ENCODE data around the gene APOL3. TPM values are rescaled to one million over a fixed set of nuclear protein-coding genes. Genes with fewer than 3 reads are reported as not detected.
"Not testable (repeated sequence)": the region's sequence is repeated elsewhere in the genome, so short reads cannot be mapped to it uniquely, and the experiment has no call there.

The APOL3 gene, protein sequence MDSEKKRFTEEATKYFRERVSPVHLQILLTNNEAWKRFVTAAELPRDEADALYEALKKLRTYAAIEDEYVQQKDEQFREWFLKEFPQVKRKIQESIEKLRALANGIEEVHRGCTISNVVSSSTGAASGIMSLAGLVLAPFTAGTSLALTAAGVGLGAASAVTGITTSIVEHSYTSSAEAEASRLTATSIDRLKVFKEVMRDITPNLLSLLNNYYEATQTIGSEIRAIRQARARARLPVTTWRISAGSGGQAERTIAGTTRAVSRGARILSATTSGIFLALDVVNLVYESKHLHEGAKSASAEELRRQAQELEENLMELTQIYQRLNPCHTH
- 2.1 and 4.8 TPM in 2 replicates for total RNA-seq

GRCh38 chr22:36160499-36160942, at the start of gene APOL3:
APOL3 (minus strand) TSS chr22:36160755; CDS start chr22:36149055, 11,700 bp downstream.
- no peak for DNase-seq (ENCODE audit: low read depth)
- H3K4me3 ChIP-seq (ENCODE audit: low read depth, low read length), result no peak within 1 kb of the TSS
- TF ChIP-seq, protein P1, sequence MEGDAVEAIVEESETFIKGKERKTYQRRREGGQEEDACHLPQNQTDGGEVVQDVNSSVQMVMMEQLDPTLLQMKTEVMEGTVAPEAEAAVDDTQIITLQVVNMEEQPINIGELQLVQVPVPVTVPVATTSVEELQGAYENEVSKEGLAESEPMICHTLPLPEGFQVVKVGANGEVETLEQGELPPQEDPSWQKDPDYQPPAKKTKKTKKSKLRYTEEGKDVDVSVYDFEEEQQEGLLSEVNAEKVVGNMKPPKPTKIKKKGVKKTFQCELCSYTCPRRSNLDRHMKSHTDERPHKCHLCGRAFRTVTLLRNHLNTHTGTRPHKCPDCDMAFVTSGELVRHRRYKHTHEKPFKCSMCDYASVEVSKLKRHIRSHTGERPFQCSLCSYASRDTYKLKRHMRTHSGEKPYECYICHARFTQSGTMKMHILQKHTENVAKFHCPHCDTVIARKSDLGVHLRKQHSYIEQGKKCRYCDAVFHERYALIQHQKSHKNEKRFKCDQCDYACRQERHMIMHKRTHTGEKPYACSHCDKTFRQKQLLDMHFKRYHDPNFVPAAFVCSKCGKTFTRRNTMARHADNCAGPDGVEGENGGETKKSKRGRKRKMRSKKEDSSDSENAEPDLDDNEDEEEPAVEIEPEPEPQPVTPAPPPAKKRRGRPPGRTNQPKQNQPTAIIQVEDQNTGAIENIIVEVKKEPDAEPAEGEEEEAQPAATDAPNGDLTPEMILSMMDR (conservative IDR thresholded peaks at IDR 0.05; ENCODE audit: low read depth, low read length), result no peak

DNA sequence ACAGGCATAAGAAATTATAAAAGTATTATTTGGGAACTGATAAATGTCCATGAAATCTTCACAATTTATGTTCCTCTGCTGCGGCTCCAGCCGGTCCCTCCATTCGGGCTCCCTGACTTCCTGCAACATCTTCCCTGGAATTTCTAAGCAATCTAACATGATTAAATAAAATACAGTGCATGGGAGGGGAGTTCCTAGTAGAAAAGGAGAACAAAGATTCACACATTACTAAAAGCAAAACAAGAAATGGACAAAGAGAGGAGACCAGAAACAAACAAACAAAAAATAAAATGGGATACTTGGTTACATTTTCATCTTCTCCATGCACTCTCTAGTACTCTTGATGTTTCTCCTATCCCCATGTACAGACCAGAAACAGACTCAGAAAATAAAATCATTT, 49.7 kb upstream of the APOL3 start:
- DNase-seq (ENCODE audit: low read depth), result no peak
- TF ChIP-seq, protein P1 (conservative IDR thresholded peaks at IDR 0.05; ENCODE audit: low read depth, low read length), result no peak
- no peak overlapping the region for H3K4me3 ChIP-seq (ENCODE audit: low read depth, low read length)

- H3K4me3 ChIP-seq (ENCODE audit: low read depth, low read length); DNase-seq (ENCODE audit: low read depth): not testable (repeated sequence)
Measured at GRCh38 chr22:36209488-36209908, 48.9 kb upstream of the APOL3 start.

DNA sequence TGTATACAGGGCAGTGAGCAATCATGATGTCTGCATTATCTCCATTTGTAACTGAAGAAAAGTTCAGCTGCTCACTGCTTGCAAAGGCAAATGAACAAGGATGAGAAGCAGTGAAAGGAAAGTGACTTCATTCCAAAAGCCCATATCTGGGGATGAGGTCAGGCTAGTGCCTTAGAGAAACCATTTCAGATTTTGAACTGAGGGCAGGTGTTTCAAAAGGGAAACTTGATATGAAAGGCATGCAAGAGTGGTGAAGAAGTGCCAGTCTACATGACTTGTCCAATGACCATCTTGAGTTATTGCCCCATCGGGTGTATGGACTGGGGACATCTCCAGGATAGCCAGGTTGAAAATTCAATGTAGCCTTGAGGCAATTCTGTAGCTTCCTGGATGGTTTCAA, 48.4 kb upstream of the APOL3 start:
- H3K4me3 ChIP-seq (ENCODE audit: low read depth, low read length), result no peak overlapping the region
- TF ChIP-seq, protein P1 (conservative IDR thresholded peaks at IDR 0.05; ENCODE audit: low read depth, low read length), result no peak
- no peak for DNase-seq (ENCODE audit: low read depth)

DNA sequence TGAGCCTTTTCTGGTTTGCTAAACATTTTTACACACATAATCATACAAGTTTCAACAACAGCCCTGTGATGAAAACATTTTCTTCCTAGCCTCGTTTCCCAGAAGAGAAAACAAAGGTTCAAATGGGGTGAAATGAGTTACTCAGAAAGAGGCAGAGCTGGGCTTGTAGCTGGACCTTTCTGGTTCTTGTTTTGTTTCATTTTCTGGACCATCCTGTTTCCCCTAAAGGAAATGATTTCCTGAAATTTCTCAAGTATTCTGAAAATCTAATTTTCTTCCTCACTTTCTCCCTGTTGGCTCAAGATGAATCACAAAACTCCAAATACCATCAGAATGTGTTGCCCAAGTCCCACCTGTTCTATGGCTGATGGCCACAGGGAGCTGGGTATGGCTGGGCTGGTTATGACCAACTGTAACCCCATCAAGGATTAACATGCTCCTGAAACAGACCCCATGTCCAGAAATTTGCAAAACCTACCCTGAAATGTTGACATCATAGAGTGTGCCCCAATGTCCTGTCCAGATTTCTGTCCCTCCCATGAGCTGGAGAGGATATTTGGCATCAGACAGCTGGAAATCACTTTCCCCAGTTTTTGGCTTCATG, 47.7 kb upstream of the APOL3 start:
- TF ChIP-seq, protein P1 (conservative IDR thresholded peaks at IDR 0.05; ENCODE audit: low read depth, low read length), result no peak
- no peak for DNase-seq (ENCODE audit: low read depth)
- no peak overlapping the region for H3K4me3 ChIP-seq (ENCODE audit: low read depth, low read length)

DNA sequence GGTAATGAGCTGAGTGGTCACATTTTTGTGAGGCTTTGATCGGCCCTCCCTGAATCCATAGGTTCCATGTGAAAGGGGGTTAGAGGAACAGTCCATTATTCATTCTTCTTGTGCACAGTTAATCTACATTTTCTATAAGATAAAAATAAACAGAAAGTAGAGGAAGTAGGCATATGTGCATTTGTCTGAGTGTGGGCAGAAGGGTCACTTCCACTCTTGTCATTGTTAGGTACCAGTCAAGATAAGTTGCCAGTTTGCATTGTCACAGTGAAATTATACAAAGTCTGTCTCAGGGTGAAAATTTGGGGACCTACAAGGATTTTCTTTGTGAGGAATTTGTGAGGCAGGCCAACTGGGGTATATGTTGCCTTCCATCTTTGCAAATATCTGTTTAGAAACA, 45.7 kb upstream of the APOL3 start:
- no peak for DNase-seq (ENCODE audit: low read depth)
- TF ChIP-seq, protein P1 (conservative IDR thresholded peaks at IDR 0.05; ENCODE audit: low read depth, low read length), result no peak
- H3K4me3 ChIP-seq (ENCODE audit: low read depth, low read length), result no peak overlapping the region

DNA sequence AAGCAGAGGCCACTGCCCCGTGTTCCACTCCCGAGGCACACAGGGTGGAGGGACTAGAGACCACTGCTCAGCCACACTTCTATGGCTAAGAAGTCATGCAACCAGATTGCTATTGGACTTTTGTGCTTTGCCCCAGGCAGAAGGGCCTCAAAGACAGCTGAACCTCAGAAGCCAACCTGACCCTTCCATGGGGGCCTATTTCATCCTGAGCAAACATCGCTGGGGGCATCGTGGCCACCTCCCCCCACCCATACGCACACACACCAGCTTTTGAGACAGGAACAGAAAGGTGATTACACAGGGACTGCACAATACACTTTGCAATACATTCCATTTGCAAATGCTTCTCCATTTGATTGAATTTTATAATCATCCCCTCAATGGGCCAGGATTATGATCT, 45.0 kb upstream of the APOL3 start:
- not testable (repeated sequence) for H3K4me3 ChIP-seq (ENCODE audit: low read depth, low read length)

GRCh38 chr22:36204632-36205015, 44.1 kb upstream of the APOL3 start:
- TF ChIP-seq, protein P1 (conservative IDR thresholded peaks at IDR 0.05; ENCODE audit: low read depth, low read length), result no peak
- no peak for DNase-seq (ENCODE audit: low read depth)
- H3K4me3 ChIP-seq (ENCODE audit: low read depth, low read length), result no peak overlapping the region

More for the DNA sequence above, 45.0 kb upstream of the APOL3 start:
- DNase-seq (ENCODE audit: low read depth), result not testable (repeated sequence)
